Activated T-helper 17 cell treated with anti-CD3 and anti-CD28 coated beads, Interleukin-2, amount 50 U/mL, for 72 hours (primary cell): ENCODE measurements around the gene CPVL. TPM values are rescaled to one million over a fixed set of nuclear protein-coding genes. Genes with fewer than 3 reads are reported as not detected.
"Not testable (repeated sequence)": the region's sequence is repeated elsewhere in the genome, so short reads cannot be mapped to it uniquely, and the experiment has no call there.

Source experiments
- ATAC-seq: fragments of 150-1000 bp; cut with Tn5 transposase; replicated peaks from 2 replicates; pipeline ENCODE4 v1.10.0; 2021; ENCODE audit warnings: mild to moderate bottlenecking, moderate library complexity
- H3K27ac Mint-ChIP-seq: one replicate; pipeline ENCODE4 v1.8.0; 2022; ENCODE audit warnings: mixed read lengths
- H3K27me3 Mint-ChIP-seq: one replicate; pipeline ENCODE4 v1.8.0; 2022; ENCODE audit warnings: mixed read lengths
- H3K36me3 Mint-ChIP-seq: one replicate; pipeline ENCODE4 v1.8.0; 2022; ENCODE audit warnings: low read depth, mild to moderate bottlenecking, mixed read lengths
- H3K4me1 Mint-ChIP-seq: one replicate; pipeline ENCODE4 v1.8.0; 2022; ENCODE audit warnings: mixed read lengths
- H3K4me3 Mint-ChIP-seq: one replicate; pipeline ENCODE4 v1.8.0; 2022; ENCODE audit warnings: mild to moderate bottlenecking, mixed read lengths
- H3K9me3 Mint-ChIP-seq: one replicate; pipeline ENCODE4 v1.8.0; 2022; ENCODE audit warnings: mixed read lengths
- total RNA-seq, 2 donors: library from RNA; stranded (reverse); gene quantifications; one replicate each; pipeline ENCODE4 v1.2.3, GENCODE V29; 2022

The CPVL gene
- total RNA-seq, 2 donors from 2014 or later: 0.63 TPM; not detected in 1

DNA sequence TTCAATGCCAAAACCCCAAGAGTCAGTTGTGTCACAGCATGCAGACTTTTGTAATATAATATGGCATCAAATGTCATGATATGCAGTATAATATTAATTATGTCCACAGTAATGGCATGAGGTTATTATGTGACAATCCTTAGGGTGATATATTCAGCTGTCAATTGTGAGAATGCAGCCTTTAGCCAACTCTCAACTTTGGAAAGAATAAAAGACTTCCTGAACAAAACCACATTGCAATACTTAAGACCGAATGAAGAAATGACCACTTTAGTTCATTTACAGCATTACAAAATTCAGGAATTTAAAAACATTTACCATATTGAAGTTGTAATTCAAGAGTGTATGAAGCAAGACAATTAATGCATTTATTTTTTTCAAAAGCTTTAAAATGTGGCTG is 45.4 kb downstream of the CPVL start:
- Mint-ChIP-seq H3K27me3 (no peaks in the 10 kb centered on the region), H3K4me3 (no peak overlapping the region), H3K4me1 (no peaks in the 10 kb centered on the region)

DNA sequence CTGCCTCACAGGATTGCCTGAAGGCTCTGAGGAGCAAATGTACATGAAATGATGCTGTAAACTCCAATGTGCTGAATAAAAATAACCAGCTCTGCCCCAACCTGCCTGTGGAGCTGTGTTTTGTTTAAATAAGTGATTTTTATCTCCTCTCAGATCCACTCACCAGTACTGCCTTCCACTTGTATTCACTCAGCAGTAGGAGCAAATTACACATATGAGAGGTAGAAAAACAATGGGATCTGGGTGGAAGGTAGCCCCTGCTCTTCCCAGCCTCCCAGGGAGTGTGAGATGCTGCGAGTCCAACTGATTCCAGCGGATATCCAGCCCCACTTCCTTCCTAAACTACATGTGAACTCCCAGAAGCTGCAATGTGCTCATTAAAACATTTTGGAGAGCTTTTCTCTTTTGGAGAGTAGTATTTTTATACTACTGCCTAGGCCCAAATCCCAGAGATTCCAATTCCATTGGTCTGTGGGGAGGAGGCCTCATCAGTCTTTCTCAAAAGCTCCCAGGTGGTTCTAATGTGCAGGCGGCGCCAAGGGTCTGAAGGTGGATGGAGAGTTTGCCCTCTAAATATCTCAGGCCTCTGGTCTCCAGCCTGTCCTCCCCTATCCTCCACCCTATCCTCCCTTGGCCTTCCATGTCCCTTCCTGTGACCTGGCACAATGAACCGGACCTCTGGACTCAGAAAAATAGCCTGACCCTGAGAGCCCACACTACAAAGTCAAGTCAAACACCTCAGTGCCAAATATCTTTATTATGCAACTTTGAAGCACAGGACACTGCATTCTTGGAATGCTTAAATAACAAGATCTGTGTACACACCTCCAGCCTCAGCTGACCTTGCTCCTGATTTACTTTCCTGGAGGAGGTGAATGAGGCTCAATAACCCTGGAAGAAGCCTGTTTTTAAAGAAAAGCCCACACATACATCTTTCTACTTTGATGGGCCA is 46.2 kb downstream of the CPVL start:
- Mint-ChIP-seq H3K36me3 (no peaks in the 10 kb centered on the region), H3K4me1 (no peaks in the 10 kb centered on the region), H3K4me3 (no peak overlapping the region), H3K27me3 (no peaks in the 10 kb centered on the region), H3K27ac (no peak overlapping the region), H3K9me3 (no peaks in the 10 kb centered on the region)
- ATAC-seq: no peak

More for the DNA sequence above, 45.4 kb downstream of the CPVL start:
- H3K9me3 Mint-ChIP-seq: no peaks in the 10 kb centered on the region
- no peak for ATAC-seq
- no peak overlapping the region for H3K27ac Mint-ChIP-seq
- no peaks in the 10 kb centered on the region for H3K36me3 Mint-ChIP-seq

GRCh38 chr7:29096446-29096730 is 49.9 kb downstream of the CPVL start:
- Mint-ChIP-seq H3K4me1 (no peaks in the 10 kb centered on the region), H3K9me3 (no peaks in the 10 kb centered on the region), H3K4me3 (no peak overlapping the region), H3K27ac (no peak overlapping the region), H3K27me3 (peaks cover 3% of the 10 kb centered on the region), H3K36me3 (no peaks in the 10 kb centered on the region)
- no peak for ATAC-seq

DNA sequence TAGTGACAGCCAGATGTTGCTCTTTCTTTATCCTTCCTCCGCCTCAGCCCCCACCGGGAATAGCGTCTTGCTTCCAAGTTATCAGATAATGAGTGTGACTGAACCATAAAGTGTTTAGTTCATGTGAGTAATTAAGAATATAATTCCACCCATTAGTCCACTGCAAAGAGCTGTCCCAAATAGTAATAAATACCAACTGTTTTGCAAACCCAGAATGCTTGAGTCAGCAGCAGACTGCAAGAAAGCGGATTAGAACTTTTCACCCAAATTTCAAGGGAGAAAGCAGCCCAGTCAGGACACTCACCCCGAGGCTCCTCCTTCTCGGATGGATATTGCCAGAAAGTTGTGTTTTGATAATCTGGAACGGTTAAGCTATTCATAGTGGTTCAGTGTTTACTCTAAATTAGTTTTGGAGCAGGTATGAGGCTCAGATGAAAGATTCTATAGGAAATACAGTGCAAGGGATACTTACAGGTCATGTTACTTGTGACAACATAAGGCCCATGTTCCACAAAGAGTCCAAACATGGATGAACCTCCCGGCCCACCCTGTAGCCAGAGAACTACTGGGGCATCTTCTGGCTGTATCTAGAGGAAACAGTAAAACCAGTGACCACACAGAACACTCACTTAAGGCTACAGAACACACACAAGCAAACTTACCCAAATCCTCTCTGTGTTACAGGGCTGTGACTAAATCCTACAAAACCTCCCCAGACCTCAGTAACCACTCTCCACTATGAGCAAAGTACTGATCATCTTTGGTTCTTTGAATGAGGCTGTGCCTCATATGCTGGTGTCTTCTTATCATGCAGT is 50.5 kb downstream of the CPVL start:
- Mint-ChIP-seq H3K4me1 (no peaks in the 10 kb centered on the region), H3K27ac (no peak overlapping the region), H3K4me3 (no peak overlapping the region), H3K9me3 (no peaks in the 10 kb centered on the region), H3K36me3 (no peaks in the 10 kb centered on the region), H3K27me3 (peaks cover 4% of the 10 kb centered on the region)
- ATAC-seq: no peak

- not testable (repeated sequence) for H3K9me3 Mint-ChIP-seq, H3K4me1 Mint-ChIP-seq, H3K36me3 Mint-ChIP-seq, H3K4me3 Mint-ChIP-seq, H3K27ac Mint-ChIP-seq, H3K27me3 Mint-ChIP-seq, ATAC-seq
These were observed 53.2 kb downstream of the CPVL start for GRCh38 chr7:29093091-29093490.

GRCh38 chr7:29091715-29092114 is 54.6 kb downstream of the CPVL start:
- H3K9me3 Mint-ChIP-seq: no peaks in the 10 kb centered on the region
- H3K27me3 Mint-ChIP-seq: peaks cover 4% of the 10 kb centered on the region
- no peak overlapping the region for H3K27ac Mint-ChIP-seq
- no peaks in the 10 kb centered on the region for H3K4me1 Mint-ChIP-seq
- H3K36me3 Mint-ChIP-seq: no peaks in the 10 kb centered on the region
- H3K4me3 Mint-ChIP-seq: no peak overlapping the region
- ATAC-seq: no peak

GRCh38 chr7:29090836-29091601 is 55.3 kb downstream of the CPVL start:
- H3K9me3 Mint-ChIP-seq: no peaks in the 10 kb centered on the region
- H3K27me3 Mint-ChIP-seq: peaks cover 4% of the 10 kb centered on the region
- no peak overlapping the region for H3K27ac Mint-ChIP-seq
- ATAC-seq: no peak
- H3K36me3 Mint-ChIP-seq: no peaks in the 10 kb centered on the region
- H3K4me1 Mint-ChIP-seq: no peaks in the 10 kb centered on the region
- no peak overlapping the region for H3K4me3 Mint-ChIP-seq

- no peak for ATAC-seq
- H3K4me1 Mint-ChIP-seq: no peaks in the 10 kb centered on the region
- no peak overlapping the region for H3K4me3 Mint-ChIP-seq
- peaks cover 7% of the 10 kb centered on the region for H3K27me3 Mint-ChIP-seq
- no peaks in the 10 kb centered on the region for H3K9me3 Mint-ChIP-seq
- no peaks in the 10 kb centered on the region for H3K36me3 Mint-ChIP-seq
- no peak overlapping the region for H3K27ac Mint-ChIP-seq
These were observed 56.1 kb downstream of the CPVL start for GRCh38 chr7:29090151-29090805.

- Mint-ChIP-seq H3K4me1 (no peaks in the 10 kb centered on the region), H3K27me3 (peaks cover 7% of the 10 kb centered on the region), H3K4me3 (no peak overlapping the region), H3K27ac (no peak overlapping the region), H3K36me3 (no peaks in the 10 kb centered on the region), H3K9me3 (no peaks in the 10 kb centered on the region)
- no peak for ATAC-seq
These were observed 58.5 kb downstream of the CPVL start for GRCh38 chr7:29087840-29088170.

- Mint-ChIP-seq H3K27ac (no peak overlapping the region), H3K4me1 (no peaks in the 10 kb centered on the region), H3K27me3 (peaks cover 6% of the 10 kb centered on the region), H3K36me3 (no peaks in the 10 kb centered on the region), H3K4me3 (no peak overlapping the region), H3K9me3 (no peaks in the 10 kb centered on the region)
- ATAC-seq: no peak
These were observed 59.8 kb downstream of the CPVL start for GRCh38 chr7:29086545-29086944.

DNA sequence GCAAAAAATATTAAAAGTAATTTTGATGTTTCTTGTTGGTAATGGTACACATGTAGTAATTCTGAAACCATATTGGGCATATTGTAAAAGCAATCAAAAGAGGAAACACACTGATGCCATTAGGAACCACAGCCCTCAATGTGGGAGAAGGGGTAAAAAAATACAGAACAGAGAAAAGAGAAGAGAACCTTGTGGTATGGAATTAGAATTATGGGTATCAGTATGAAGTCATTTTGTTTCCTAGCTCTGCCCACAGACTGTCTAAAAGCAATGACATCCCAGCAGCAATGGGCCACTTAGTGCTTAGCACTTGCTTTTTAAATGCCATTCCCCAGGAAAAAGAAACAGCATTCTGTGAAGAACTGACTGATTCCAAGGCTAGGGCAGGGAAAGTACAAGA is 61.5 kb downstream of the CPVL start:
- no peaks in the 10 kb centered on the region for H3K36me3 Mint-ChIP-seq
- H3K9me3 Mint-ChIP-seq: peaks cover 1% of the 10 kb centered on the region
- peaks cover 5% of the 10 kb centered on the region for H3K27me3 Mint-ChIP-seq
- peak; percentile 9 for ATAC-seq
- H3K27ac Mint-ChIP-seq: no peak overlapping the region
- H3K4me1 Mint-ChIP-seq: no peaks in the 10 kb centered on the region
- H3K4me3 Mint-ChIP-seq: no peak overlapping the region

- no peak overlapping the region for H3K27ac Mint-ChIP-seq
- no peak for ATAC-seq
These were observed 65.5 kb downstream of the CPVL start for GRCh38 chr7:29080803-29081202.

DNA sequence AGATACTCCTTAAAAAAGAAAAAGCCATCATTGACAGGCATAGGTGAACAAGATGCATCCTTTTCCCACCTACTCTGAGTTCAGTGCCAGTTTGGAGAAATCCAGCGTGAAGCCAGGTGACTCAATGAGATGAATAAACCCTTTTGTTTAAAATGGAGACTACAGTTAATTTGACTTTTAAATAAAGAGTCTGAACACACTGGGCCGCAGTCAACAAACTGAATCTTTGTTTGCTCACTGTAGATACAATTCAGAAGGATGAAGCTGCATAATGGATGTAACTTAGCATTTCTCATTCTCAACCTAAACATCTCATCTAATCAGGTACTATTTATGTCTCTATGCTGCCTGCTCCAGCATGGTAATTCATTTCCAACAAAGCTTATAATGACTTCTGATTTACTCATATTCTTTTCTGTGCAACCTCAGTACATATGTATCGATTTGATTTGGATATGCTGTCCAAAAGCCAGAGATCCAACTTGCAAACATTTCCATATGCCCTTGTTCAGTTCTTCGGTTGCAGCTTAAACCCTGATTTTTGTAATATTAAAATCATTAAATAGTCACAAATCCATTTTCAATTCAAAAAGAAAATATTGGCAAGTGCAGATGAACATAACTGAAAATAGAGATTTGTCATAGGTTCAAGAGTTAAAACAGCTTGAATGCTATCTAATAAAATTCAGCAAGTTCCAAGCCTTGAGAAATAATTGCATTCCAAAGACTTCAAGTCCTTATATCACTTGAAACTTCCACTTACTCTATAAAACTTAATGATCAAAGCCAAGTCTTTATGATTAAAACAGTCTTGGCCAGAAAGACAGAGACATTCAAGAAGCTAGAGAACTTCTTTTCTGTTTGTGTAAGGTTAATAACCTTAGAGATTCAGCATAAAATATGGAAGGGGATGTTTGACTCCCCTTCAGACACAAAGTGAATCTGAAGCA is 67.8 kb downstream of the CPVL start:
- peaks cover 4% of the 10 kb centered on the region for H3K9me3 Mint-ChIP-seq
- no peak overlapping the region for H3K27ac Mint-ChIP-seq
- peaks cover 4% of the 10 kb centered on the region for H3K27me3 Mint-ChIP-seq
- H3K4me3 Mint-ChIP-seq: no peak overlapping the region
- ATAC-seq: no peak
- H3K4me1 Mint-ChIP-seq: no peaks in the 10 kb centered on the region
- H3K36me3 Mint-ChIP-seq: no peaks in the 10 kb centered on the region

More at GRCh38 chr7:29080803-29081202, 65.5 kb downstream of the CPVL start:
- H3K36me3 Mint-ChIP-seq: no peaks in the 10 kb centered on the region
- peaks cover 4% of the 10 kb centered on the region for H3K9me3 Mint-ChIP-seq
- peaks cover 8% of the 10 kb centered on the region for H3K27me3 Mint-ChIP-seq
- no peak overlapping the region for H3K4me3 Mint-ChIP-seq
- no peaks in the 10 kb centered on the region for H3K4me1 Mint-ChIP-seq
